Stimulated activated CD4-positive, alpha-beta T cell treated with anti-CD3 and anti-CD28 coated beads, Interleukin-1b, Interleukin-23, amount 100 ng/mL, for 24 hours (primary cell): ENCODE data around the gene PXDN.

Experiments used
- DNase-seq, 4 experiments: peaks; one replicate each; pipeline ENCODE4 v3.0.0-alpha.2; 2020; ENCODE audit warnings: low read depth in 4 of 4, low spot score in 1 of 4

The PXDN gene

DNA sequence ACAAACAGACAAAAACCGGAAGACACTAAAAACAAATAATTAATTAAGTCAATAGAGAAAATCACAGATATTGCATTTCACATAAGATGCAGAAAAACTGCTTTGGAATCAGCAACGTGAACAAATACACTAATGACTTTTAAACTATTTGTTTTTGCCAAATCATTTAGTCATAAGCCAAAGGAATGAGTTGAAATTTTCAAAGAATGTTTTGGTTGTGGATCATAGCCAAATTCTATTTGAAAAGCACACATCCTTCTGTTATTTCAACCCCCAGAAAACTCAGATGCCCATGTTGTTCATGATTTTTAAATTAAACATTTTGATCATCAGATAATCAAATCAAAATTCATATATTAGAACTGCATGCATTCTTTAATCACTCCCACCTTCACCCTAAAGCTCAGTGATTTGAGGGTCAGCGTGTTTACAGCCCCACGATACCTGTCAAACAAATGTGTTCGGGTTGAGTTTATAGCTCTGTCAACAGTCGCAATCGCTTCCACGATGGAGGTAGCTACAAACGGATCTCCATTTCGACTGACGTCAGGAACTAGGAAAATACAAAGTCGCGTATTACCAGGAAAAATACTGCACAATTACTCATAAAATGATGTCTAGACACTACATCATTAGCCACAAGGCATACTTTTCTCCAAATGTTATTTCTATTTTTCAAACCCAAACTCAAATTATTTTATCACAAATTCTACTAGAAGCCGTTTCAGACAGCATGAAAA lies 90.2 kb downstream of the PXDN start:
- no peak for DNase-seq

GRCh38 chr2:1652034-1652790 lies 92.1 kb downstream of the PXDN start:
- DNase-seq = no peak

GRCh38 chr2:1651121-1652033 lies 92.9 kb downstream of the PXDN start:
- DNase-seq = no peak

GRCh38 chr2:1650085-1650872 lies 94.0 kb downstream of the PXDN start:
- no peak for DNase-seq

DNA sequence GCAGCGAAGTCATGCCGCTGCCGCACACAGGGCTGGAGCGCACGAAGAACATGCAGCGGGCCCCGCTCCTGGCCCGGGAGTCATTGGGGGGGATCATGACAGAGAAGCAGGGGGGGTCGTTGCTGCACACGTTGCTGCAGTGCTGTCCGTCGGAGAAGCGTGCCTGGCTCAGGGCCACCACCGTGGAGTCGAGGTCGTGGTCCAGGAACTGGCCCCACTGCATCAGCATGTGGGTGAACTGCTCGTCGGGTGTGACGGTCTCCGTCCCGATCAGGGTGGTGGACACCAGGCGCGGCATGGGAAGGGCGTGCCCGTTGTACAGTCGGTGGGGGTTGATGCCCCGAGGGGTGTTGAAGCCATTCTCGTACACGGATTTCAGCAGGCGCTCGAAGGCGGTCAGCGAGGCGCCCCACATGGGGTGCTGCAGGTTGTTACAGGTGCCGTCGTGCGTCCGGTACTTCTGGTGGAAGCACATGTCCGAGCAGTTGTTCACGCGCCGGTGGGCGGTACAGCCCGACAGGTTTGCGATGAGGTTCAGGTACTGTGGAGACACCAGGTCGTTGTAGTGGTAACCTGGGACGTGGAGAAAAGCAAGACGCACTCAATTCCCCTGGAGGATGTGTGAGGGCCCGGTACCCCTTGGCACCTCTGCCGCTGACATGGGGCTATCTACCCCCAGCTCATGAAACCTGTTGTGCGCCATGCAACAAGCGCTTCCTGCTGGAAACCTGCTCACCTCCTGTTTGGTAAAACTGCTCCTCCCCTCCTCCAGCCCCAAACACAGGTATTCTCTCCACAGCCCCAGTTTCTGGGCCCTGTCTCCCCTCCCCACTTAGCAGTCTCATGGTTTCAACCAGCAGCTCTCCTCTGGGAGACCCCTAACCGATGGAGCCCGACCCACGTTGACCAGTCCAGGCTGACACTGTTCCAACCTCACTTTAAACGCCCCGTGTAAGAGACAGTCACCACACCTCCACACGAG lies 94.9 kb downstream of the PXDN start:
- no peak for DNase-seq

DNA sequence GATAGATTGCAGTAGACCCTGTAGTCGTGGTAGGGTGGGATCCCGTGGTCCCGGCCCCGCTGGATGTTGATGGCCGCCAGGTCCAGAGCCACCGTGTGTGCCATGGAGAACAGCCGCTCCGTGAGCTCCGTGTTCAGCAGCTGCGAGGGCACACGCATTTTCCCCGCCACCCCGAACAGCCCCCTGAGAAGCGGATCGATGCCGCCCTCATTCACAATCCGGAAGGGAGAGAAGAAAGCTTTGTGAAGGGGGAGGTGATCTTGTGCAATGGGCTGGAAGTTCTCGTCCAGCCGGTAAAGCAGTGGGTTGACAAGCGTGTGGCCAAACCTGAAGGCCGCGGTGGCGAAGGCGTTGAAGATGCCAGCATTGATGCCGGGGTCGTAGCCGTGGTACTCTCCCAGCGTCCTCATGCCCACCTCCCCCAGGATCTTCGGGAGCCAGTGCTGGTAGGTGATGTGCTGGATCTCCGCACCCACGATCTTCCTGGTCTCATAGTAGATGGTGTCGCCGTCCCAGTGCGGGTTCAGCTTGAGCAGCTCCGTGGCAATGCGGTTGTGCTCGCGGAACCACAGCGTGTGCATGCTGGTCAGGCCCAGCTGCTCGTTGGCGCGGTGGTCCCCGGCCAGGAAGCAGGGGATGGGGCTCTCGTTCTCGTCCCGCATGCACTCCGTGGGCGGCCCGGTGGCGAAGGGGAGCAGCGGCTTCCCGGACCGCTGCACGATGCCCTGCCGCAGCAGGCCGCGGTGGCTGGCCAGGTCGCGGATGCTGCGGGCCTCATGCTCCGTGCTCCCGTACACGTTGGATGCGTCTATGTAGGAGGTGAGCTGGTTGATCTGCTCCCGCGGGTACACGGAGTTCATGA lies 95.8 kb downstream of the PXDN start:
- DNase-seq = no peak

- DNase-seq = no peak
Observed at GRCh38 chr2:1647417-1648240, 96.7 kb downstream of the PXDN start.

DNA sequence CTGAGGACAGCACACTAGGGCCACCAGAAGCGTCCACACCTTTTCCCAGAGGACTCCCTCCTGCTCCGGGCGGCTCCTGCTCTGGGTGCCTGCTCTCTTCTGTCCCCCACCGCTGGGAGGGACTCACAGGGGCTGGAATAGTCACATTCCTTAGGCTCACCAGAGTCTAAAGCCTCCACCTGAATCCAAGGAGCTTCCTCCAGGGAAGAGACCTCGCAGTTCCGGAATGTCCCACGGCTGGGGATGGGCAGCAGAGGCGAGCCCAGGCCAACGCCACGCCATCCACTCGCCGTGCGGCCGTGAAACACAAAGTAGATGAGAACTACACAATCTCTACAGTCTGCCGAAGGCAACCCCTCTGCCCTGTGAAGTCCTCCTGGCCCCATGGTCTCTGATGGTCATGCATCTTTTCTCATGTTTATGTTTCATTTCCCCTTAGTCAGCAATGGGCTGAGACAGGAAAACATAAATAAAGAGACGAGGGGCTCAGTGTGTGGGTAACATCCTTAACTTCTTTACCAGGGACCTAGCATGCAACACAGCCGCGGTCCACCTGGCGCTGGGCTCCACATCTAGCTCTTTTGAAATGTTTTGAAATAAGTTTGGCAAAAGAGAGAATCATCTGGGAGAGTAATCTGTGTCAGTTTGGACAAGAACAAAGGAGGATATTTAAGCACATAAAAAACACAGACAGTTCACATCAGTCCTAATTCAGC lies 98.4 kb downstream of the PXDN start:
- DNase-seq = no peak

GRCh38 chr2:1644427-1644826 lies 99.9 kb downstream of the PXDN start:
- DNase-seq = no peak

DNA sequence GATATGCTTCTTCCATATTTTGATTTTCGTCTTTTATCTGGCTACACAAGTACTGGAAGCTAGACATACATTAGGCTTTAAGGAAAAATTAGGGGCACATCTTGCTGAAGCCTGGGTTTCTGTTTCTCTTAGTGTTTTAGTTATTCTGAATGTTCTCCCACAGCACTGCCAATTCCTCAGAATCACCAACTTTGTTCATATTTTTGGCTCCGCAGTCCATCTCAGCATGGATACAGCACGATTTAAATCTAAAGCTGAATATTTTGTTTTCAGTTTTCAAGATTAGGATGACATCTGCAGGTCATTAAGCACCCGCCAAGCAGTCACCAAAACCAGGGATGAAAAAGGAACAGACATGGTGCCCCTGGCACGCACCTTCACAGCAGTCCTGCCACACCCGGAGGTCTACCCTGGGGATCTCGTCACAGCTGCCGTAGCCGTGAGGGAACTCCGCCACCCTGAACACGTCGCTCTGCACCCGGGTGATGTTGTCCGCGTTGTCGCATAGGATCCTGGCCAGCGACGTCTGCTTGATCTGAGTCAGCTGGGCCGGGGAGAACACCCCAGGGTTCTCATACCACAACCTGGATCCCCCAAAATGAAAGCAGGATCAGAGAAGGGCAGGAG lies 101.2 kb downstream of the PXDN start:
- DNase-seq = no peak

- DNase-seq = no peak
Observed at GRCh38 chr2:1642066-1642861, 102.1 kb downstream of the PXDN start.

GRCh38 chr2:1641523-1641922 lies 102.8 kb downstream of the PXDN start:
- no peak for DNase-seq

GRCh38 chr2:1640301-1641135 lies 103.8 kb downstream of the PXDN start:
- no peak for DNase-seq

GRCh38 chr2:1639086-1639858 lies 105.0 kb downstream of the PXDN start:
- no peak for DNase-seq
